Suppressor macrophage treated with lipopolysaccharide for 4 hours (primary cell): Measurements from ENCODE around the gene TAP1.
A peak's percentile ranks its signal among the peaks of the same experiment; 100 is the strongest.
"Not testable (repeated sequence)": the region's sequence is repeated elsewhere in the genome, so short reads cannot be mapped to it uniquely, and the experiment has no call there.

ENCODE experiments used
- DNase-seq: peaks from one replicate; pipeline ENCODE4 v3.0.0-alpha.2; 2020

Gene TAP1

GRCh38 chr6:32838114-32838958, 15.2 kb downstream of the TAP1 start, which contains the start of gene TAP2:
TSS of gene TAP2 (minus strand) at chr6:32838739. CDS start at chr6:32838233, 506 bp downstream.
- peak; percentile 98 for DNase-seq

- no peak for DNase-seq
Measured at GRCh38 chr6:32837651-32838113, 15.8 kb downstream of the TAP1 start.

GRCh38 chr6:32836873-32837272, 16.6 kb downstream of the TAP1 start:
- no peak for DNase-seq

- no peak for DNase-seq
Measured at GRCh38 chr6:32835167-32835893, 18.2 kb downstream of the TAP1 start.

- peak; percentile 56 for DNase-seq
Measured at GRCh38 chr6:32833664-32834063, 19.8 kb downstream of the TAP1 start.

- DNase-seq, result no peak
Measured at GRCh38 chr6:32832535-32832934, 21.0 kb downstream of the TAP1 start.

- DNase-seq, result no peak
Measured at GRCh38 chr6:32830936-32831335, 22.6 kb downstream of the TAP1 start.

GRCh38 chr6:32830017-32830416, 23.5 kb downstream of the TAP1 start:
- no peak for DNase-seq

GRCh38 chr6:32829495-32829894, 24.0 kb downstream of the TAP1 start:
- no peak for DNase-seq

GRCh38 chr6:32827025-32827424, 26.5 kb downstream of the TAP1 start:
- no peak for DNase-seq

GRCh38 chr6:32825966-32826365, 27.5 kb downstream of the TAP1 start:
- DNase-seq, result no peak

GRCh38 chr6:32819729-32820128, 33.8 kb downstream of the TAP1 start:
- no peak for DNase-seq

- DNase-seq, result no peak
Measured at GRCh38 chr6:32818867-32819266, 34.6 kb downstream of the TAP1 start.

GRCh38 chr6:32816746-32817204, 36.7 kb downstream of the TAP1 start, which contains the start of gene HLA-DOB:
TSS of gene HLA-DOB (minus strand) at chr6:32817002. CDS start at chr6:32816951, 51 bp downstream.
- no peak for DNase-seq

GRCh38 chr6:32815996-32816395, 37.5 kb downstream of the TAP1 start:
- DNase-seq, result no peak

- peak; percentile 60 for DNase-seq
Measured at GRCh38 chr6:32815115-32815514, 38.4 kb downstream of the TAP1 start.

GRCh38 chr6:32814145-32814544, 39.4 kb downstream of the TAP1 start:
- no peak for DNase-seq

- no peak for DNase-seq
Measured at GRCh38 chr6:32809171-32809570, 44.3 kb downstream of the TAP1 start.

GRCh38 chr6:32807020-32807580, 46.4 kb downstream of the TAP1 start:
- DNase-seq, result no peak

GRCh38 chr6:32805404-32805803, 48.1 kb downstream of the TAP1 start:
- not testable (repeated sequence) for DNase-seq

- DNase-seq, result no peak
Measured at GRCh38 chr6:32803416-32803815, 50.1 kb downstream of the TAP1 start.

- no peak for DNase-seq
Measured at GRCh38 chr6:32799740-32800139, 53.8 kb downstream of the TAP1 start.

GRCh38 chr6:32799168-32799567, 54.3 kb downstream of the TAP1 start:
- no peak for DNase-seq
